Right renal pelvis (tissue), 4 donors: ENCODE results near the gene CCBE1. TPM values are rescaled to one million over a fixed set of nuclear protein-coding genes. Genes with fewer than 3 reads are reported as not detected.
"Not testable (repeated sequence)": the region's sequence is repeated elsewhere in the genome, so short reads cannot be mapped to it uniquely, and the experiment has no call there.

Source experiments
- DNase-seq, 4 donors: peaks; one replicate each; pipeline ENCODE4 v3.0.0-alpha.2; 2013; ENCODE audit warnings: low read depth in 4 of 4, low spot score in 3 of 4, missing footprints in 1 of 4
- polyA plus RNA-seq, 4 donors: library from polyadenylated mRNA; unstranded; fragments of 120-200 nt; gene quantifications; one replicate each; pipeline ENCODE4 v1.2.1, GENCODE V29; 2013; ENCODE audit not compliant: insufficient read length in 4 of 4

Gene CCBE1
- polyA plus RNA-seq, 4 donors, result 29.6 to 41.4 (median 38.6) TPM

GRCh38 chr18:59659508-59660170 lies 37.6 kb downstream of the CCBE1 start:
- no peak for DNase-seq

- no peak for DNase-seq
Observed at GRCh38 chr18:59658941-59659340, 38.3 kb downstream of the CCBE1 start.

- no peak for DNase-seq
Observed at GRCh38 chr18:59657012-59657411, 40.2 kb downstream of the CCBE1 start.

- no peak for DNase-seq
Observed at GRCh38 chr18:59656373-59656887, 40.8 kb downstream of the CCBE1 start.

GRCh38 chr18:59655676-59656075 lies 41.5 kb downstream of the CCBE1 start:
- DNase-seq, result no peak

- no peak for DNase-seq
Observed at GRCh38 chr18:59651071-59651470, 46.2 kb downstream of the CCBE1 start.

- no peak for DNase-seq
Observed at GRCh38 chr18:59650266-59650820, 46.9 kb downstream of the CCBE1 start.

GRCh38 chr18:59649591-59649990 lies 47.6 kb downstream of the CCBE1 start:
- no peak for DNase-seq

- not testable (repeated sequence) for DNase-seq
Observed at GRCh38 chr18:59648469-59648868, 48.8 kb downstream of the CCBE1 start.

- no peak for DNase-seq
Observed at GRCh38 chr18:59646963-59647307, 50.3 kb downstream of the CCBE1 start.

GRCh38 chr18:59646228-59646962 lies 50.8 kb downstream of the CCBE1 start:
- DNase-seq, result no peak

GRCh38 chr18:59643740-59644139 lies 53.5 kb downstream of the CCBE1 start:
- no peak for DNase-seq

- DNase-seq, result no peak
Observed at GRCh38 chr18:59640721-59641120, 56.5 kb downstream of the CCBE1 start.

- no peak for DNase-seq
Observed at GRCh38 chr18:59639821-59640220, 57.4 kb downstream of the CCBE1 start.

GRCh38 chr18:59639136-59639535 lies 58.1 kb downstream of the CCBE1 start:
- no peak for DNase-seq

GRCh38 chr18:59633961-59634485 lies 63.2 kb downstream of the CCBE1 start:
- DNase-seq, result no peak

- DNase-seq, result no peak
Observed at GRCh38 chr18:59633317-59633716, 63.9 kb downstream of the CCBE1 start.

- DNase-seq, result no peak
Observed at GRCh38 chr18:59631583-59632181, 65.5 kb downstream of the CCBE1 start.

GRCh38 chr18:59629894-59630293 lies 67.3 kb downstream of the CCBE1 start:
- DNase-seq, result no peak

GRCh38 chr18:59628995-59629394 lies 68.2 kb downstream of the CCBE1 start:
- no peak for DNase-seq

- no peak for DNase-seq
Observed at GRCh38 chr18:59627414-59627813, 69.8 kb downstream of the CCBE1 start.
